Fibroblast of lung (primary cell): ENCODE data around the gene TIAM2.

Experiments used
- EZH2 ChIP-seq: IDR thresholded peaks from 2 replicates; pipeline ENCODE4 v1.5.1; 2012; ENCODE audit warnings: low read length, control low read depth, mild to moderate bottlenecking; ENCODE audit errors: missing control alignments
- TF ChIP-seq, protein P1 (sequence below), 2 donors: IDR thresholded peaks in 1 of 2; conservative IDR thresholded peaks in 1 of 2; 1 replicate in 1 of 2; 2 replicates in 1 of 2; pipeline ENCODE4 v1.5.1; 2011 to 2012; ENCODE audit warnings: low read length in 2 of 2, control low read depth in 1 of 2, inconsistent platforms in 1 of 2, low read depth in 1 of 2, mild to moderate bottlenecking in 1 of 2

DNA sequence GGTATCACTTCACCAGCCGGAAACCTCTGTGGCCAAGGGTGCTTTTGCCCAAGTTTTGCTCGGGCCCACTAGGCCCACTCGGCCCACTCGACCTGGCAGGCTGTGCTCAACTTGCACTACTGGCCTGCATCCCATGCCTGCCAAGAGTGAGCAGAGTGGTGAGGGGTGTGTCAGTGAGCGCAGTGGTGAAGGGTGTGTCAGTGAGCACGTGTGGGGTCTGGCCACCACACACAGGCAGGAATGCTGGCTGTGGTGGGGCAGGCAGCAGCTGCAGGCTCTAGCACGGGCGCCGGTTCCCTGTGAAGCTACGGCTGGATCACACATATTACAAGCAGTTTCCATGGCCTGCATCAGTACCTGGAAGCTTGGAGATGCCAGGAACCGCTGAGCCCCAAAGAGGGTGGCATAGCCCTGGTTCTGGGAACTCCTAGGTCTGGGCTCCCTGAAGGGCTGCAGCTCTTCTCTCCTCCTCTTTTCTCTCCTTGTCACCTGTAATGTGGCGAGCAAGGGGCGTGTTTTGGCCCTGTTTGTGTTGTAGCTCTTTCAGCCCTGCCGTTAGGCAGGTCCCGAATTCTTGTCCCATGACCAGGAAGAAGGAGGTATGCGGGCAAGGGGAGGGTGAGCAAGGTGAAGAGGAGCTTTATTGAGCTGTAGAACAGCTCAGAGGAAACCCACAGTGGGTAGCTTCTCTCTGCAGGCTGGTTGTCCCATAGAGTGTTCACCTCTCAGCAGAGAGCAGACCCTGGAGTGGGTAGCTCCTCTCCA is 217.7 kb downstream of the TIAM2 start:
- TF ChIP-seq EZH2 = no peak
- TF ChIP-seq, protein P1, sequence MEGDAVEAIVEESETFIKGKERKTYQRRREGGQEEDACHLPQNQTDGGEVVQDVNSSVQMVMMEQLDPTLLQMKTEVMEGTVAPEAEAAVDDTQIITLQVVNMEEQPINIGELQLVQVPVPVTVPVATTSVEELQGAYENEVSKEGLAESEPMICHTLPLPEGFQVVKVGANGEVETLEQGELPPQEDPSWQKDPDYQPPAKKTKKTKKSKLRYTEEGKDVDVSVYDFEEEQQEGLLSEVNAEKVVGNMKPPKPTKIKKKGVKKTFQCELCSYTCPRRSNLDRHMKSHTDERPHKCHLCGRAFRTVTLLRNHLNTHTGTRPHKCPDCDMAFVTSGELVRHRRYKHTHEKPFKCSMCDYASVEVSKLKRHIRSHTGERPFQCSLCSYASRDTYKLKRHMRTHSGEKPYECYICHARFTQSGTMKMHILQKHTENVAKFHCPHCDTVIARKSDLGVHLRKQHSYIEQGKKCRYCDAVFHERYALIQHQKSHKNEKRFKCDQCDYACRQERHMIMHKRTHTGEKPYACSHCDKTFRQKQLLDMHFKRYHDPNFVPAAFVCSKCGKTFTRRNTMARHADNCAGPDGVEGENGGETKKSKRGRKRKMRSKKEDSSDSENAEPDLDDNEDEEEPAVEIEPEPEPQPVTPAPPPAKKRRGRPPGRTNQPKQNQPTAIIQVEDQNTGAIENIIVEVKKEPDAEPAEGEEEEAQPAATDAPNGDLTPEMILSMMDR (conservative IDR thresholded peaks at IDR 0.05 in 1 of 2, IDR thresholded peaks at IDR 0.05 in 1 of 2; ENCODE audit: low read depth in 1 of 2, low read length in 2 of 2) = no peak
